Measurements from ENCODE around the gene FAM227A.

FAM227A gene

DNA sequence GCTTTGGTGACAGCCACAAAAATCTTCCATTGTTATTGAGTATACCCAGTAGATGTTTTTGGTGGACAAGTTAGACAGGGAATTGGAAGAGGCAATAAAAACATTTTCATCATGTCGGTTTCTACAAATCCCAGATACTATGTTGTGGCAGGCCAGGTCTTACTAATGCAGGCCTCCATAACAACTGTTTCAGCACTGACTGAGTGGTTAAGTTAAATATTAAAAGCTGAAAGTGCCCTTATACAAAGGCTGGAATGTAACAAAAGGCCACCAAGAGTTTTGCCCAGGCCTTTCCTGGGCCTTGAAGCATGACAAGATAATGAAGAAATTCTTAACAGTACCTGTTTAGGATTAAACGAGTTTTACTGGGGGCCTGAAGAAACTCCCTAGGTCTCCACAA is 115.5 kb downstream of the FAM227A start:
- no peak for DNase-seq (ENCODE audit: low spot score)

DNA sequence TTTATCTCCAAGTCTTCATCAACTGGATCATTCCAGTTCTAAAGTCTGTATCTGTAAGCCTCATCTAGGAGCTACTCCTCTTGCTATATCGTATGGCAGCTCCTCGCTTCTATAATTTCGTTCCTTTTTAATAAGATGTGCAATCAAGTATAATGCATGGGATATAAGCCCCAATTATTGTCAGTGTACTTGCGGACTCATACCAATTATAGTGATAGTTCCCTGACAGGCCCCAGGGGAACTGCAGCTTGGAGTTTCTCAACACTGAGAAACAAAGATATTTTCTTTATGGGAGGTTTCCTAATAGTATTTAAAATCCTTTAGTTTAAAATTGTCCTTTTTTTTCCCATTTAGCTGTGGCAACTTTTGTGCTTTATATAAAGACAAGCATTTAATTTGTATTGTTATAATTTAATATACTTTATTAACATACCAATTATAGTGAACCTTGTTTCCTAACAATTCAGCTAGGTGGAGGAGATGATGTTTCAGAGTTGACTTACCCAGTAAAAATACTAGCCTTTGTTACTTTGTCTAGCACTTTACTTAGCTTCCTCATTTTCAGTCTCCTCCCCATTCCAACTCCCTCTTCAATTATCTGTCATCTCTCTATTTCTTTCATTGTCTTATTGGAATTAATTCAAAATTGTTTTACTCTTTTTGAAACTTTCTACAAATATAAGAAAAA is 124.8 kb downstream of the FAM227A start:
- DNase-seq (ENCODE audit: low spot score) = no peak
